Hepatic stellate cell (primary cell): Measurements from ENCODE around the gene PHPT1.
"Not testable (repeated sequence)": the region's sequence is repeated elsewhere in the genome, so short reads cannot be mapped to it uniquely, and the experiment has no call there.

ENCODE experiments used
- DNase-seq: peaks from one replicate; pipeline ENCODE4 v3.0.0; 2011; ENCODE audit warnings: low spot score

Gene PHPT1

DNA sequence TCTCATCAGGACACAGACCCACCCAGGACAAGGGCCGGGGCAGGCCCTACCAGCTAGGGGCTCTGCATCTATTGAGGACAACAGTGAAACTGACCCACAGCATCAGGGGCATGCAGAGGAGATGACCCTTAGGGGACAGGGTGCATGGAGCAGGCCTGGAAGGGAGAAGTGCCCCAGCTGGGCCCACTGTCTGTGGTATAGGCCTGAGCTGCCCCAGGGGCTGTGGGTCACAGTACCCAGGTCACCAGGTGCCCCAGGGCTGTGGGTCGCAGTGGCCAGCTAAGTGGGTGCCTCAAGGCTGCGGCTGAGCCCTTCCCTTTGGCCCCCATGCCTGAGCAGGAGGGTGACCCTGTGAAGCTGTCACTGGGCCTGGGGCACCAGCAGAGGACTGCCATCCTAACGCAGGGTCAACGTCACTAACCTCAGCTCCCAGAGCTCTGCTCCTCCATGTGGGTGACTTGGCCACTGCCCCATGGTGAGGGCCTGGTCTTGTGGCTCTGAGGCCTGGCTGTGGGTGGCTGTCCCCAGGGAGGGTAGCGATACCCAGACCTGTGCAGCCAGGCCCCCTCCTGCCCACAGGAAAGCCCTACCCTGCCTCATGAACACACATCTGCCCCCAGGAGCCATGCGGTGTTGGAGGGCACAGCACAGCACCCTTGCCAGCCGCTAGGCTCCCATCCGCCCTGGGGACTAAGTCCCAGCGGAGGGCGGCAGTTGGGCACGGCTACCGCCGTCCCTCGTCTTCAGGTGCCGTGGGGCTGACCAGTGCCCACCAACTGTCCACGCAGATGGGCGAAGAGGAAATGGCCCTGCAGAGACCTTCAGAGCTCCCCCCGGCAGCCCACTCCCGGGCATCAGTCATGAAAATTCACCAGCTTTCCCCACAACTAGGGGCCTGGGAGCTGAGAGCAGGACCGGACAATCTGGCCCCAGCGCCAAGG lies 12.0 kb downstream of the PHPT1 start:
- DNase-seq, result no peak

DNA sequence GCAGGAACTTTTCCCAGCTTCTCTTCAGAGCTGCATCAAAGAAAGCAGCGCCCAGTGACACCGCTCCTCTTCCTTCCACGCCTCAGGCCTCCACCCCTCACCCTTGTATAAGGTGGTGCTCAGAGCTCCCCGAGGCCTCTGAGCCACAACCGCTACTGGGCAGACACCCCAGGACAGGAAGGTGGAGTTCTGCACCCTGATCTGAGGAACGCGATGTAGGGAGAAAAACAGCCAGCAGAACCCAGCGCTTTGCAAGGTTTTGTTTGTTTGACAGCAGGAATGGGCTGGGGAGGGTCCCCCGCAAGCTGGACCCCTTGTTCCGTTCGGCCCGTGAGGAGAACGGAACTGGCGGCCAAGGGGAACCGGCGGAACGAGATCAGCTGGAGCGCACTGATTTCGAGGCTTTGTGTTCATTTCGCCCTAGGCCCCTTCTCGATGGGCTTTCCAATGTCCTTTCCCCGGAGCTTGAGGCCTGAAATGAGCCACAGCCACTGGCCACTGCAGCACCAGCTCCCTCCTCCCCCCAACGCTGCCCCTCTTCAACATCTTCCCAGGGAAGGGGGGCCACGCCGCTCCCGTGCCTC lies 12.8 kb downstream of the PHPT1 start:
- no peak for DNase-seq

- DNase-seq, result no peak
These were observed 13.8 kb downstream of the PHPT1 start for GRCh38 chr9:136862849-136863622.

DNA sequence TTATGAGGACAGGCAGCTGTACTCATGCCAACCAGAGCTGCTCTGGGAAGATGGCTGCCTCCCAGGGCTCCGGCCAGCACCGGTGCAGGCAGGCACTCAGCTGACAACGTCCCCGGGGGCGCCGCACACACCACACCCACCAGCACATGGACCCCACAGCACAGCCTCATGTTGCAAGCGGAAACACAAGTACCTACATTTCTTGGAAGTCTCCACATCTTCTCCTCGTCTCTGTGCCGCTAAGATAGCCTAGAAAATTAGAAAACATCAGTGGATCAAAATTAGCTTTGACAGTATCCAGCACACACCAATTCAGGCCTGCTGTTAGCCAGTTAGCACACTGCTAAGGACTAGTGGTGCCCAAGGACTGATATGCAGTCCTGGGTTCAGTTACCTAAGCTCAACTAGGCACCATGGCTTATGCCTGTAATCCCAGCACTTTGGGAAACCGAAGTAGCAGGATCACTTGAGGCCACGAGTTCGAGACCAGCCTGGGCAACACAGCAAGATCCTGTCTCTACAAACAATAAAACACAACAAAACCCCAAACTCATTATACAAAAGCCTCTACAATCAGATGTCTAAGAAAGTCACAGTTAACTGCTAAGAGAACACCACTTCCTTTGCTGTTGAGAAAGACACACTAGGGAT lies 14.5 kb downstream of the PHPT1 start:
- no peak for DNase-seq

DNA sequence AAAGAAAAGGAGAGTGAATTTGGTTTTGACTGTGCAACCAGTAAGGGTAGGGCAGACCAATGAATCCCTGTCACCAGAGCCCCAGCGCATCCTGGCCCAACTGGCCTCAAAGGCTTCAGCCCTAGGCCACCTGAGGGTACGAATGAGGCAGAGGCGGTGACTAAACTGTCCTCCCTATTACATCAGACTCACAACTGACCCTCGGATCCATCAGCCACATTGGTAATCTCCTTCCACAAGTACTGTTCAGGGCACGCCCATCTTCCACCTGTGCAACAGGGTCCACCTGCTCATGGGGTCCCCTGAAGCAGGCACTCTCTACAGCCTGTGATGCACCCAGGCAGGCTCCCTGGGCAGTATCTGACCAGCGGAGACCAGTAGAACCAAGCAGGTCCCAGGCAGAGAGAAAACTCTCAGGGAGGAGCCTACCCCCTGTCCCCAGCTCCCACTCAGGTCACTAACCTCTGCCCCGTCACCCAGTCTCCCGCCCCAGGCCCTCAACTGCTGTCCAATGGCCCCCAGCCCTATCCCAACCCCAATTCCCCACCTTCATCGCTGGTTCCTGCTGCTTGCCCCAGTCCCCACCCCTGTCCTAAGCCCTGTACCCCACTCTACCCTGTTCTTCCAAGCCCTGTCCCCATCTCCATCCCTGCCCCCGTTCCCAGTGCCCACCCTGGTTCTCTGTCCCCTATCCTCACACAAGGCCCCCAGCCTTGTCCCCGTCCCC lies 16.0 kb downstream of the PHPT1 start:
- no peak for DNase-seq

DNA sequence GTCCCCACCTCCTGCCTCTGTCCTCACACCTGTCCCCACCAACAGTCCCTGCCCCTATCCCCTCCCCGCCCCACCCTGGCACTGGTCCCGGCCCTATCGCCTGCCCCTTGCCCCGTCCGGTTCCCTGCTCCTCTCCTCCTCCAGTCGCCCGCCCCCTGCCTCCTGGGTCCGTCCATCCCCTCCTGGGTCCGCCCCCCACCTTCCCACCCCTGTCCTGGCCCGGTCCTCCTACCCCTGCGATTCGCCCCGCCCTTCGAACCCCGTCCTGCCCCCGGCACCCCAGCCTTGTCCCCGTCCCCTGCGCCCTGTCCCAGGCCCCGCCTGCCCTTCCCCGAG lies 16.5 kb downstream of the PHPT1 start:
- DNase-seq, result no peak

DNA sequence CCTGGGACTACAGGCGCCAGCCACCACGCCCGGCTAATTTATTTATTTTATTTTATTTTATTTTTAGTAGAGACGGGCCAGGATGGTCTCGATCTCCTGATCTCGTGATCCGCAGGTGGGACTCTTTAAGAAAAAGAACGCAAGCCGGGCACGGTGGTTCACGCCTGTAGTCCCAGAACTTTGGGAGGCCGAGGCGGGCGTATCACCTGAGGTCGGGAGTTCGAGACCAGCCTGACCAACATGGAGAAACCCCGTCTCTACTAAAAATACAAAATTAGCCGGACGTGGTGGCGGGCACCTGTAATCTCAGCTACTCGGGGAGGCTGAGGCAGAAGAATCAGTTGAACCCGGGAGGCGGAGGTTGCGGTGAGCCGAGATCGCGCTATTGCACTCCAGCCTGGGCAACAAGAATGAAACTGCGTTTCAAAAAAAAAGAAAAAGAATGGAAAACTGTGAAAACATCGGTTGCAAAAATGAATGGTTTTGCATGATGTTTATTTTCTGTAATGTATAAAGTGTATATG lies 17.8 kb downstream of the PHPT1 start:
- not testable (repeated sequence) for DNase-seq

DNA sequence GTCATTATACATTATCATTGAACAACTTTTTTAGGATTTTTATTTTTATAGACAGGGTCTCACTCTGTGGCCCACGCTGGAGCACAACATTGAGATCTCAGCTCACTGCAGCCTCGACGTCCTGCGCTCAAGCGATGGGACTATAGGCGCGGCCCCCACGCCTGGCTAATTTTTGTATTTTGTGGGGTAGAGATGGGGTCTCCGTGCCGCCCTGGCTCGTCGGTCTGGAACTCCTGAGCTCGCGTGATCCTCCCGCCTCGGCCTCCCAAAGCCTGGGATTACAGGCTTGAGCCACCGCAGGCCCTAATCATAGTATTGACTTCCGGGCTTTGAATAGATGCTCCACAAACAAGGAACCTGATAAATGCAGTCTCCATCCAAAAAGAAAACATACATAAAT lies 18.3 kb downstream of the PHPT1 start:
- no peak for DNase-seq

DNA sequence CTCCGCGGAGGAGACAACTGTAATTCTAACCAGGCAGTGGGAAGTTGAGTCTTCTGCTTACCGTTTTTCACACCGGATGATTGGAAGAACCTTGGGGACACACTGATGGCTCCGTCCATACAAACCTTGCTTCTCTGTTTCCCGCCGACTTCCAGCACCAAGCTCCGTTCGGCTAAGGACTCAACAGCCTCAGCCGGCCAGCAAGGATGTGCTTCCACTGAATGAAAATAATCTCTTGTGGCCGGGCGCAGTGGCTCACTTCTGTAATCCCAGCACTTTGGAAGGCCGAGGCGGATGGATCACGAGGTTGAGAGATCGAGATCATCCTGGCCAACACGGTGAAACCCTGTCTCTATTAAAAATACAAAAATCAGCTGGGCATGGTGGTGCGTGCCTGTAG lies 18.7 kb downstream of the PHPT1 start:
- DNase-seq, result no peak

DNA sequence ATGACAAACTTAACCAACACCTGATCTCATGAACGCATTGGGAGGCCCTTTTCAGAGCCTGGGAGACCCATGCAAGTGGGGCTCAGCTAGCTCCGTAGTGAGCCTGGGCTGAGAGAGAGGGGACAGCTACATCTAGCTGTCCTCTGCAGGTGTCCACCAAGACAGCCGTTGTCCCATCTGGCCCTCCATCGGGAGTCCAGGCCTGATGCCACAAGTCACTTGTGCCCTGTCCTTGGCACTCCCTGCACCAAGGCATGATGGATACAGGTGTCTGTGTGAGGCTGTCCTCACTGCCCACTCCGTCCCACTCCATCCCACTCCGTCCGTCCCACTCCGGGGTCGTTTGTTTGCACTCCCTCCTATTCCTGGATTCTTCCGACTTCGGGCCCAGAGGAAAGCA lies 19.4 kb downstream of the PHPT1 start:
- DNase-seq, result no peak

DNA sequence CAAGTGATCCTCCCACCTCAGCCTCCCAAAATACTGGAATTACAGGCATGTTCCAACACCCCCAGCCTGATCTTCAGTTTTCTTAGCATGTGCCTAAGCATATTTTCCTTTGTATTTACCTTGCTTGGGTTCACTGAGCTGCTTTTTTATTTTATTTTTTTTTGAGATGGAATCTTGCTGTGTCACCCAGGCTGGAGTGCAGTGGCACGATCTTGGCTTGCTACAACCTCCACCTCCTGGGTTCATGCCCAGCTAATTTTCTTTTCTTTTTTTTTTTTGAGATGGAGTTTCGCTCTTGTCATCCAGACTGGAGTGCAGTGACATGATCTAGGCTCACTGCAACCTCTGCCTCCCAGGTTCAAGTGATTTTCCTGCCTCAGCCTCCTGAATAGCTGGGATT lies 20.4 kb downstream of the PHPT1 start:
- DNase-seq, result not testable (repeated sequence)

DNA sequence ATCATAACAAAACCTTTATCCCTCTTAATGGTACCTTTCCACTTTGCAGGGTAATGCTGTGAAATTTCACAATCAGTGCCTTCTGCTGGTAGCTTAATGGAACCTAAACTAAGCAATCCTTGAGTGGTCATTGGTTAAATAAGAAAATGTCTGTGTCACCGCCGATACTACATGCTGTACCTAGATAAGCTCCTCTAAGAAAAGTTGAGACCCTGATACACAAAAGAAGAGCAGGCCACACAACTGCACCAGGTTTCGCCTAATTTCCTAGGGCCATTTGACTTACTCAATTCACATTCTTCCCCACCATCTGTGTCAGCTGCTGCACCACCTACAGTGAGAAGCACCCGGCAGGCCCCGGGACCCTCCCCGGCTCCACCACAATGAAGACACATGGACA lies 25.9 kb downstream of the PHPT1 start:
- no peak for DNase-seq

DNA sequence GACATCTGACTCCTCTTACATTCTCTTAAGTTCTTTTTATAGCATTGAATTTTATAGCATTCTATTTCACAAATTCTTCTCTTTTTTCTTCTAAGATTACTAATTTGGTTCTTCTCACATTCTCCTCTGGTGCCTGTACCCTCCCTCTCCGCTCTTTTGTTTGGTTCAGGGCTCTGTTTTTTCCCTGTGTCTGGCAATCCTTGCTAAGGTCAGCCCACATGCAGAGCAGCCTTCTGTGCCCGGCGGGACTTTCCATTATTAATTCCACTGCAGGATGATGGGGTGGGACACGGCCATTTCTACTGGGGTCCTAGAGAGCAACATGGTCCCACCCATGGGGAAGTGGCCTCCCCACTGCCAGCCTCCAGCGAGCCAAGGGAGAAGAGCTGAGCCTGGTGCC lies 27.3 kb downstream of the PHPT1 start:
- no peak for DNase-seq

DNA sequence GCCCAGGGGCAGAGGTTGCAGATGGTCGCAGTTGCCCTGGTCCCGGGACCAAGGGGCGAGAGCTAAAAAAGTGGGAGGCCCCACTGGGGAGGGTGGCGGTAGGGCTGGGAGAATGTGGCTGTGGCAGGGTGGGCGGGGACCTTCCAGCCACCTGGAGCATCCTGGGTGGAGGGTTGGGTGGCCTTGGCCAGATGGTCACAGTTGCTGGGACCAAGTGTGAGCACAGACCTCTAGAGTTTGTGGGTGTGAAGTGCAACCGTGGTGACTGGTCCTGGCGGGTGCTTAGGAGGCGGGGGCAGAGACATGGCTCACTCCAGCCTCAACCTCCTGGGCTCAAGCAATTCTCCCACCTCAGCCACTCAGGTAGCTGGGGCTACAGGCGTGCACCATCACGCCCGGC lies 31.4 kb downstream of the PHPT1 start:
- no peak for DNase-seq

- peak; percentile 71 for DNase-seq
These were observed 32.5 kb downstream of the PHPT1 start for GRCh38 chr9:136881691-136882108.

DNA sequence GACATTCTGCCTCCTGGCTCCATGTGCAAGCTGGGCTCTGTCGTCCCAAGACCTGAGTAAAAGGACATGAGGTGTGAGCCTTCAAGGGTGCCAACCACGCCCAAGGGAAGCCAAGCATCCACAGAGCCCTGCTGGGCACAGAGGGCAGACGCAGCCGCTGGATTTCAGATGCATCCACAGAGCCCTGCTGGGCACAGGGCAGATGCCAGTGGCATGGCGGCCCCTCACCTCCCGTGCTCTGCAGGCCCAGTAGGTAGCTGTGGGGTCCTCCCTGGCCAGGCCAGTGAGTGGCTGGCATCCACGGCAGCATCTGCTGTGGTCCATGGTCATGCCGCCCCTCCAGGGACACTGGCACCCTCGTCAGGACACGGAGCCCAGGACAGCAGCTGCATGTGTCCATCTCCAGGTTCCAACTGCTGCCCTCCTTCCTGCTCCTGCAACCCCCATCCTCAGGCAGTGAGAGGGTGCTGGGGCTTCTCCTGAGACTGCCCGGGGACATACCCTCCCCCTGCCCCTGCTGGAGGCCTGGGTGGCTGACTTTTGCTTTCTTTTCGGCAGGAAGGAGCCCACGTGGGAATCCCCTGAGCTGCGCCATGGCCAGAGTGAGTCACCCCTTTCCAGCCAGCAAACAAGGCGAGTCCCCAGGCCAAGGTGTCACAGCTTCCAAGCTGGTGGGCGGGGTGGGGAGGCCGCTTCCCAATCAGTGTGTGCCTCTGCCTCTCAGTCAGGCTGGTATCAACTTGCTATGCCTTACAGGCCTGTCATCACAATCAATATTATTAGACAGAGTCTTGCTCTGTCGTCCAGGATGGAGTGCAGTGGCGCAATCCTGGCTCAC lies 33.1 kb downstream of the PHPT1 start:
- DNase-seq, result peak; percentile 86

GRCh38 chr9:136882947-136883283 lies 33.7 kb downstream of the PHPT1 start:
- DNase-seq, result not testable (repeated sequence)

- DNase-seq, result not testable (repeated sequence)
These were observed 34.5 kb downstream of the PHPT1 start for GRCh38 chr9:136883670-136884069.

DNA sequence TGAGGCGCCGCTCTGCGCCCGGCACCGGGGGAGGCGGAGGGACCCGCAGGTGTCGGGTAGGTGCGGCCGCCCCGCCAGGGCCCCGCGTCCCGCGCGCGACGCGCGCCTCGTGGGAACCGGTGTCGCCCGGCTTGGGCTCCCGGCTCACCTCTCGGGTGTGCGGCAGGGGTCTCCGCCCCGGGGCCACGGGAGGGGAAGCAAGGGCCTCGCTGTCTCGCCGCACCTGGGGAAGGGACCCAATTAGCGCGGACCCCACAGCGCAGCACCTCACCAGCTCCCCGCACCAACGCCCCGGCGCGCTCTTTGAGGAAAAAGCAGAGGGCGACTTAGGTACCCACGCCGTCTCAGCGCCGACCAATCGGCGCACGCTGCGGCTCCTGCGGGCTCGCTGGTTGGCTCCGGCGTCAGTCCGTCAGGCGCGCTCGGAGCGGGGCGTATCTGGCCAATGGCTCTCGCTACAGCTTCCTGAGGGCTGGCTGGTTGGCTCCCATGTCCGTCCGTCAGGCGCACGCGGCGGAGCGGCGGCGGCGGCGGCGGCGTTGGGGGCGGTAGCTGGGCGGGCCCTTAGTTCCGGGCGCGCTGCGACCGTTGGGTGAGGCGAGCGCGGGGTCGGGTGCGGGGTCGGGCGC lies 36.9 kb downstream of the PHPT1 start, which contains the start of gene TRAF2:
TSS of gene TRAF2 (plus strand) at position 567 of the 629 bp plus-strand sequence. CDS start 12,225 bp downstream, outside the sequence.
- DNase-seq, result peak; percentile 100
